HG03575 (cell line): ENCODE data around the gene MYPN.
A peak's percentile ranks its signal among the peaks of the same experiment; 100 is the strongest.
"Not testable (repeated sequence)": the region's sequence is repeated elsewhere in the genome, so short reads cannot be mapped to it uniquely, and the experiment has no call there.

ENCODE experiments used
- ATAC-seq: cut with Tn5 transposase; IDR thresholded peaks from one replicate; pipeline ENCODE4 v1.9.1; 2021; ENCODE audit not compliant: unreplicated experiment, insufficient number of reproducible peaks, low FRiP score; ENCODE audit errors: extremely low read depth

The MYPN gene

DNA sequence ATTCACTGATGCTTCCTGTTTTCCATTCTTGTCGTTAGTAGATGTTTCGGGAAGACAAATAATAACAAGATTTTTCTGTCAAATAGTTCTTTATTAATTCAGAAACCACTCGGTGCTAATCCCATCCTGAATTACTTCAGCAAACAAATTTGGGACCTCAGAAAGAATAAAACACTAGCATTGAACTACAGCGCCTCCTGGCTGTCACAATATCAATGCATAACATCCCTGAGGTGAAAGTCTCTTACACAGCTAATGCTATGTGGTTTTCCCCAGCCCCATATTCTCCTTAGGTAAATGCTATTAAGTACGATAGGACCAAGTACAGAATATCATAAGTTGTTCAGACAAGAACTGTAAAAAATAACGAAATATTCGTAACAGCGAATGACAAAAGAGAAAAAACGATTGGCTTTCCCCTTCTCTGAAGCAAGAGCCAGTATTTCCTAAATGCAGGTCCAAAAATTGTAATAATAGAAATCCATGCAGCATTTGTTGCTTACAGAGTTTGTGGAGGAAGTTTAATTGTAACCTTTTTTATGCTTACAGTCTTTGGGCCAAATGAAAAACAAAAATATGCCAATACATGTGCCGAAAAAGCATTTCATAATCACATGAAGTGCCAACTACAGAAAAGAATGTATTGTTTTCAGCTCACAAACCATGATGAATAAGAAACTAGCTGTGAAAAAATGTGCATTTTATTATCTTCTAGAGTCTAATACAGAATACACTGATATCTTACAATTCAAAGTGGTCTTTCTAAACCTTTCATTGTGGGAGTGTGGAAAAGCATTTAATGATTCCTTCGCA is 47.3 kb downstream of the MYPN start:
- ATAC-seq, result no peak

DNA sequence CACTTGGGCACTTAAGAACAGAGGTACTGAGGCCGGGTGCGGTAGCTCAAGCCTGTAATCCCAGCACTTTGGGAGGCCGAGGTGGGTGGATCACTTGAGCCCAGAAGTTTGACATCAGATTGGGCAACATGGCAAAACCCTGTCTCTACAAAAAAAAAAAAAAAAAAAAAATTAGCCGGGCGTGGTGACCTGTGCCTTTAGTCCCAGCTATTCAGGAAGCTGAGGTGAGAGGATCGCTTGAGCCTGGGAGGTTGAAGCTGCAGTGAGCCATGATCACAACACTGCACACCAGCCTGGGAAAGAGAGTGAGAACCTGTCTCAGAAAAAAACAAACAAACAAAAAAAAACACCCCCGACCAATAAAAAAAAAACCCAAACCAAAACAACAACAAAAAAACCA is 48.2 kb downstream of the MYPN start:
- ATAC-seq, result not testable (repeated sequence)

DNA sequence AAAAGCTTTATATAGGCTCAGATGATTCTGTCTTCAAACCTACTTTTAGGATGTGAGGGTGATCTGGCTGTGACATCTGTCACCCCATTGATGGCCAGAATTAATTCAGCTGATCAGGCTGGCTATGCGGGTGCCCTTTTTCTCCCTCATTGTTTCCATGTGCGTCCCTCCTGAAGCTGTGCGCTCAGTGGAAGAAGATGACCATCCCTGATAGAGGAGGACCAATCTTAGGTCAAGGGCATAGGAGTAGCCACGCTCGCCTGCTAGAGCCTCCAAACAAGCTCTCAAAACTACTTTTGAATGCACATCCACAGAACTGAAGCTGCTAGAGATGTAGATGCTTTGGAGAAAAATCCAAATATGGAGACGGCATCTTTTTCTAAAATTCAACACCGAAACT is 48.7 kb downstream of the MYPN start:
- no peak for ATAC-seq

DNA sequence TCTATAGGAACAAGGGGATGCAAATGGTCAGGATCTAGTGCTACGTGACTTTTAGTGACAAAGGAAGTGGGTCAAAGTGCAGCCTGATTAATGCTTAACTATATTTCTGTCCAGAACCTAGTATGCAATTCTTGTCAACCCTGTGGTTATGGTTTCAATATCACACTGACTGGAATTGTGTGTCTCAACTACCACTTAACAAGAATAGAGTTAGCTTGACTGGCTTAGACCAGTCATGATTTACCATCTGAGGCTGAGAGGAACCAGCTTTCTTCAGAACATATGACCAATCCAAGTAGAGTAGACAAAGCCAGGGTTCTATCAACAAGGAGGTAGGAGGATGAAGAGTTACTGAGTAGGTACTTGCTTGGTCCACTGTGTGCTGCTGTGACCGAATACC is 54.4 kb downstream of the MYPN start:
- peak; percentile 98 for ATAC-seq

DNA sequence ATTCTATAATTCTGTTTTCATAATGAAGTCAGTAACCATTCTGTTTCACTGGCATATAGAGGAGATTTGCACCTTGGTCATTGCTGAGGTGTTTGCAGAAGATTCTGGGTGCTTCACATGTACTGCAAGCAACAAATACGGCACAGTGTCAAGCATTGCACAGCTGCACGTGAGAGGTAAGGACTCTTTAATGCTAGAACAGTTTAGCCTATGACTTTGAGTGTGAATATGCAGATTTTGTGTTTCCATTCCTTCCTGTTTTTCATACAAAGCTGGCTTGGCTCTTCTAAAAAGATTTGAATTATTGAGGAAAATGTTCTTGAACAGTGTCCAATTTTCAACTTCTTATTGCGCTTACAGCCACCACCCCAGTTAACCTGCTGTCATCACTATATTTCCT is 56.4 kb downstream of the MYPN start:
- no peak for ATAC-seq

DNA sequence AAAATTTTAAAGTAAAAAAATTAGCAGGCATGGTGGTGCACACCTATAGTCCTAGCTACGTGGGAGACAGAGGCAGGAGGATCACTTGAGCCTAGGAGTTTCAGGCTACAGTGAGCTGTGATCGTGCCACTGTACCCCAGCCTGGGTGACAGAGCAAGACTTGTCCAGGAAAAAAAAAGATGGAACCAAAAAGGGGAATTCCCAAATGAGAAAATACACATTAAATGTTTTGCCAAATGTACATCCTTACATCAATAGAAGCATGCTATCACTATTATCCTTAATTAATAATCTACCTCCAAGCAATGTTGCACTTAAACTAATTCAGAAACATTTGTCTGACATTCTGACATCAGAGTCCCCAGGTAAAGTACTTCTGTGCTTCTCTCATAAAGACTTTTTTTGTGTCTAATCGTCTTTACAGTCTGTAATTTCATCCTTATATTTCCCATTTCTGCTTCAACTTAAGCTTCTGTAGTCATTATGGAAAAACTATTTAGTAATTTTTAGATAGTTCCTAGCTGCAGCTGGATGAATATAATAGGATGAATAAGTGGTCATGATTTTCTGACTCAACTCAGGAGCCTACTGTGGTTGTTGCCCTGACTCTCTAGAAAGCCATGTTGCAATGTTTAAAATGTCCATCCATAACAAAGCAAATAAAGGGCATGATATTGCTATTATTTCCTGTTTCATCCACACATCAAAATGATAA is 57.7 kb downstream of the MYPN start:
- no peak for ATAC-seq

DNA sequence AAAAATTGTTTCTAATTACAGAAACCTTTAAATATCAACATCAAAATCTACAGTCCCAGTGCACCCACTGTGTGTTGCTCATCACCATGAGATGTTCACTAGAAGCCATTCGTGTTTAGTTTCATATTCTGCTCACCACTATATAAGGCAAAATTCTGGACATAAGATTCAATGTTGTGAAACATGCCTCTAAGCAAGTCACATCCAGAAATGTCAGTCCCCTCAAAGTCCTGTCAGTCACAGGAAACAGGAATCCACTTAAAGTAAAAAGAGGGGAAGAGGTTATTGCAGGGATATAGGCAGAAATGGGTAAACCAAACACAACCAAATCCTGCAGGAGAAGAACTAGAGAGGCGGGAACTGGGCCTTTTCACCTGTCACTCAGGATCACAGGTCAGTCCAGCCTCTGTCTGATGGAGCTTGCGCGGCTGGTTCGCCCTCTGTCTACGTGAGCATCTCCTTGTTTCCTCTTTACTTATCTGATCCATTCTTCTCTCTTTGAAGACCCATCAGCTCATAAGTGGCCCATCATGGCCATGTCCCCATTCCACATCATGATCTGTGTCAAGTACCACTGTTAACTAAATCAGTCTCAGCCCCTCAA is 58.4 kb downstream of the MYPN start:
- no peak for ATAC-seq

DNA sequence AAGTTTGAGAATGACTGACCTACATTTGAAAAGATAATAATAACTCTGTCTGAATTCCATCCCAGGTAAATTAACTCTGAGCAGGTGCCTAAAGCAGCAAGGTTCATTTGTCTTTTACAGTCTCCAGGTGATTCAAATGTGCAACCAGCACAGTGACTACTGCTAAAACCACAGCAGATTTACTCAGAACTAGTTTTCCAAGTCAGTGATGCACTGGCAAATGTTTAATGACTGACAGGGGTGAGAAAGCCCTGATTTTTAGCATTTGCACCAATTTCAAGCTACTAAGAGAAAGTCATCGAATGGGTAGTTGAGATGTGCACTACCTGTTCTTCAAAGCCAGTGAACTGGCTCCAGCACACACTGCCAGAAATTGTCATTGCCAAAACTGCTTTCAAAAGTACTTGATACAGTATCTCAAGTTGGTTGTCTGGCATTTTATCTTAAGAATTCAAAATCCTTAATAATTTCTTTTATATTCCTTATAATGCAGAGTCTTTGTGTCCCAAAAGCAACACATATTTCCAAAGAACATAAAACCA is 62.3 kb downstream of the MYPN start:
- no peak for ATAC-seq

DNA sequence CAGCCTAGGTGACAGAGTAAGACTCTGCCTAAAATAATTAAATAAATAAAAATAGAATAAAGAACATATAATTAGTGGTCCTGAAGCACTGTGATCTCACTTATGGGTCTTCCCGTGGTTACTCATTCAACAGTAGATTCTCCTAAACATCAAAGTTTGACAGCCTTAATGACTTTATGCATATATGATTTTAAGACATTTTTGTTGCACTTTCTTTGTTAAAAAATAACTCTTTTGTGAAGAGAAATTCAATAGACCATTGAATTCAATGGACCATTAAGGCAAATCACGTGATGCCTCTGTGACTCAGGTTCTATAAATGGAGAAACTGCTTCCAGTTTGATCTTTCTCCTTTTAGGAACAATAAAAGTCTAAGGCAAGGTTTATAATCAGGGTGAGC is 63.0 kb downstream of the MYPN start:
- ATAC-seq, result no peak

DNA sequence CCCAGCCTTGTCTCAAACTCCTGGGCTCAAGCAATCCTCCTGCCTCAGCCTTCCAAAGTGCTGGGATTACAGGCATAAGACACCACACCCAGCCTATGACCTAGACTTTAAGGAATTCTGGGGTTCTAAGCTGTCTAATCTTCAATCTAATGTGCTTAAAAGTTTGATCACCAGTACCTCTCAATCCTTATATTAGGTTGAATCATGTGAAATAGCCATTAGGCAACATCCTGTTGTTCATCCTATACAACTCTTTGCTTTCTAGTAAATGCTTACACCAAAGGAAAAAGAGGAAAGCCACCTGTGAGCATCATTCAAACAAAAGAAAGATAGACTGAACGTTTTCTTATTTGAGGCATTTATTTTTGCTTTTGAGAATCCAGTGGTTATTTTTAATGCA is 66.7 kb downstream of the MYPN start:
- ATAC-seq, result no peak

DNA sequence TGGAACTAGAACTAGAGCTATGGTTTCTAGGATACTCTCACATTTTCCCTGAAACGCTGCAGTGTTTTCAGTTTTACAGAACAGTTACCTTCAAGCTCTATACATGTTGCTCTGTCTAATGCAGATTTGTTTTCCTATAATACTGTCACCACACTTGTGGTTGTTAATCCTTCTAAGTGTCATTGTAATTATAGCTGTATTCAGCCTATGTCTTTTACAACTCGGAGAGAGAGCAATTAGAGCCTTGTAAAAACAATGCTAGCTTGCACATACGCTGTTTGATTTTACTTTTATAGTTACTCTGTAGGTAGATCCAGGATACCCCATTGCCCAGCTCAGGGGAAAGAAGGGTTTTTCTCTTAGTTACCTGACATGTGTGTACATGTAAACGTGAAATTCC is 67.5 kb downstream of the MYPN start:
- ATAC-seq, result no peak

DNA sequence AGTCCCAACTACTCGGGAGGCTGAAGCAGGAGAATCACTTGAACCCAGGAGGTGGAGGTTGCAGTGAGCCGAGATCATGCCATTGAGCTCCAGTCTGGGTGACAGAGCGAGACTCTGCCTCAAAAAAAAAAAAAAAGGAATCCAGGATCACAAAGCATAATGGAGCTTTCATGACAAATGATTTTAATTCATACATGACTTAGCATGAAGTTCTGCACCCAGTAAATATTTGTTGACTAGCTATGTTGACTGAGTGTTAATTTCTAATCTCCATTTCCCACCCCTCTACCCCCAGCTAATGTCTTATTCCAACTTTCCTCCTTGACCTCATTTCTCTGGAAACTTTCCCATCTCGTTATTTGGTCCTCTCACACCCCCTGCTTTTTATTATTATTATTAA is 69.3 kb downstream of the MYPN start:
- no peak for ATAC-seq

DNA sequence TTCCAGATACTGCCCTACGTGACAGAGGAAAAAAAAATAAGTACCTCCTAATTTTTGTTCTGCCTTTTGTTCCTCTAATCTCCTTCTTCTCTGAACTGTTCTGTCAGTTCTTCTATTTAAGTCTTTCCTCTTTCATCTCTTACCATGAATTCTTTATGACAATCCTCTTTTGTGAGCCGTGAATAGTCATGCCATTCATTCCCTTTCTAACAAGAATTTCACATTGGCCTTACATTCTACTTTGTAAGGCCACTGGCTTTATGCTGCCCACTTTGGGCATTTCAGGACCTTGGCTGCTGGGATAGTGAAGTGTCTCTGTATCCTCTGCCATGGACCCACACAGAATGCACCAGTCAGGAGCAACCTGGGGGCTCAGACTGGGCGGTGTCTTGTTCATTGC is 69.7 kb downstream of the MYPN start:
- ATAC-seq, result no peak

DNA sequence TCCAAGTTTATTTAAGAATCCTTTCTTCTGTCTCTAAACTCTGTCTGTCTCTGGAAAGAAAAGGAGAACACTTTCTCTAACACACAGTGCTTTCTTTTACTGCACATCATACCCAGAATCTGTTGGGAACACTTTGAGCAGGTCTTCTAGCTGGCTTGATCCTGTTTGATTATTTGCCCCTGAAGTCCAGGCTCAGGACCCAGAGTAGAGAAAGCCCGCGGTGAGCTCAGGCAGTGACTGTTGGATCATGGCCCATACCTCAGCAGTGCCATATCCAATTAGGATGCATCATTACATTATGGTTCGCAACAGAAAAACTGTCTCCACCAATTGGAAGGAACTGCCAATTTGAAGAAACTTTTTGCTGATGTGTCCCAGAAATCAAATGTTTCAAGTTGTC is 71.2 kb downstream of the MYPN start:
- no peak for ATAC-seq

DNA sequence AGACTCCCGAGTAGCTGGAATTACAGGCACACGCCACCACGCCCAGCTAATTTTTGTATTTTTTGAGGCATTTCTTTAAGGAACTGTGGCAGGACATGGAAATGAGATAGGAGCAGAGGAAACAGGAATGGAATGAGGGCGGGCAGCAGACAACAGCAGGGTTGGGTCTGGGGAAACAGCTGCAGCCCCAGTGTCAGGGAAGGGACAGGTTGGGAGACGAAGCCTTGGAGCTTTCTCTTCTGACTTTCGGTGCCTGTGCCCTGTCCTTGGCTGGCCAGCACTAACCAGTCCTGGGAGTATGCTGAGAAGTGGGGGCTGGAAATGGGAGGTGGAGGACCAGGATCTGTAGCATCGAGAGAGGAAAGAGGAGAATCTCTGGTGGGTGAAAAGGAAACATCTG is 75.3 kb downstream of the MYPN start:
- no peak for ATAC-seq

DNA sequence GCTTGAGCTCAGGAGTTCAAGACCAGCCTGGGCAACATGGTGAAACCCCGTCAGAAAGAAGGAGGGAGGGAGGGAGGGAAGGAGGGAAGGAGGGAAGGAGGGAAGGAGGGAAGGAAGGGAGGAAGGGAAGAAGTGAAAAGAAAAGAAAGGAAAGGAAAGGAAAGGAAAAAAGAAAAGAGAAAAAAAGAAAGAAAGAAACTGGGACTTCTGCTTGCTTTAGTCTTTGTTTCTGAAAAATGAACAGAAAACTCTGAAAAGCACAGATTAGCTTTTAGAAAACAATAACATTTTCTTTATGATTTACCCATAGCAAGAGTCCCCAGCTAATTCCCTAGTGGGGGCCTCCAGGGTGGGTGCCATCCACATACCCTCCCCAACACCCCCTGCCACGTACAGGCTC is 75.8 kb downstream of the MYPN start:
- ATAC-seq, result no peak

DNA sequence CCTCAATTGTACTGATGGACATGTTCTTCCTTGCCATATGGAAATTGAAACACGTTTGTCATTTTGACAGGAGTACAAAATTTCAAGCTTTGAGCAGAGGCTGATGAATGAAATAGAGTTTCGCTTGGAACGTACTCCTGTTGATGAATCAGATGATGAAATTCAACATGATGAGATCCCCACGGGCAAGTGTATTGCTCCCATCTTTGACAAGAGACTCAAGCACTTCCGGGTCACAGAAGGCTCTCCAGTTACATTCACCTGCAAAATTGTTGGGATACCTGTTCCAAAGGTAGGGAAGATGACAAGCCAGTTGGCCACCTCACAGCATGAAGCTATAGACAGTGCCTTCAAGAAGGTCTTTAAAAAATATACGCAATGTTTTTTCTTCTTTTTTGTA is 79.5 kb downstream of the MYPN start:
- no peak for ATAC-seq

DNA sequence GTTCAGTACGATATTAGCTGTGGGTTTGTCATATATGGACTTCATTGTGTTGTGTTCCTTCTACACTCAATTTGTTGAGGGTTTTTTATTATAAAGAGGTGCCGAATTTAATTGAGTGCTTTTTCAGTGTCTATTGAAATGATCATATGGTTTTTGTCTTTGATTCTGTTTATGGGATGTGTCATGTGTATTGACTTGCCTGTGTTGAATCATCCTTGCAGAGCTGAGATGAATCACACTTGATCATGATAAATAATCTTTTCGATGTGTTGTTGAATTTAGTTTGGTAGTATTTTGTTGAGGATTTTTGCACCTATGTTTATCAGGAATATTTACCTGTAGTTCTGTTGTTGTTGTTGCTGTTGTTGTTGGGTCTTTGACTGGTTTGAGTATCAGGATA is 82.8 kb downstream of the MYPN start:
- no peak for ATAC-seq

DNA sequence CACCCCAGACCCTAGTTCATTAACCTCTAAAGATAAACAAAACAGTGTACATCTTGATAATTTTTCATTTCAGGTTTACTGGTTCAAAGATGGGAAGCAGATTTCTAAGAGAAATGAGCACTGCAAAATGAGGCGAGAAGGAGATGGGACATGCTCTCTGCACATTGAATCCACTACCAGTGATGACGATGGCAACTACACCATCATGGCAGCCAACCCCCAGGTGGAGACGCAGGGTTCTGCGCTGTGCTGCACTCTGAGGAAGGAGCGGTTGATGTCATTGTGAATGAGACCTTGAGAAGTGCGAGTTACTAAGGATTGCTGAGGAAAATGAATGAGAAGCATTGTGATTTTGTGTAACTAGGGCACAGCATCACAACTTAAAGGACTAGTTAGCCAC is 85.0 kb downstream of the MYPN start:
- ATAC-seq, result no peak

DNA sequence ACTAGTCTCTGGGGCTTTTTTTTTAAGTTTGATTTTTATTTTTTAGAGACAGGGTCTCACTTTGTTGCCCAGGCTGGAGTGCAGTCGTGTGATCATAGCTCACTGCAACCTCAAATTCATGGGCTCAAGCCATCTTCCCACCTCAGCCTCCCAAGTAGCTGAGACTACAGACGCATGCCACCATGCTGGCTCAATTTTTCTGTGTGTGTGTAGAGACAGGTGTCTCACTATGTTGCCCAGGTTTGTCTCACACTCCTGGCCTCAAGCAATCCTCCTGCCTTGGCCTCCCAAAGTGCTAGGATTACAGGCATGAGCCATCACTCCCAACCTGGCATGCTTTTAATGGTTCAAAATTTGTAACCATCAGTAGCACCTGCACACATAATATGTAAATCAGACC is 86.5 kb downstream of the MYPN start:
- not testable (repeated sequence) for ATAC-seq
